Right atrium auricular region (tissue), 2 donors: ENCODE results near the gene EPS8L1. TPM values are rescaled to one million over a fixed set of nuclear protein-coding genes. Genes with fewer than 3 reads are reported as not detected.

ENCODE experiments used
- DNase-seq: peaks from one replicate; pipeline ENCODE4 v3.0.0-alpha.2; 2019; ENCODE audit warnings: low spot score
- H3K27ac ChIP-seq, 2 donors: fragments of 200-600 bp; sonication (generic); 1 replicate in 1 of 2; 2 replicates in 1 of 2; pipeline ENCODE4 v1.5.1; 2016 to 2019
- H3K27me3 ChIP-seq, 2 donors: fragments of 200-600 bp; sonication (generic); one replicate each; pipeline versions ENCODE4 v1.5.1 to v1.6.0; 2017 to 2019
- H3K36me3 ChIP-seq: fragments of 200-600 bp; sonication (generic); one replicate; pipeline ENCODE4 v1.5.1; 2016
- H3K4me1 ChIP-seq, 2 donors: fragments of 200-600 bp; sonication (generic); one replicate each; pipeline versions ENCODE4 v1.5.1 to v1.6.0; 2017 to 2019
- H3K4me3 ChIP-seq, 2 donors: fragments of 200-600 bp; sonication (generic); 1 replicate in 1 of 2; 2 replicates in 1 of 2; pipeline ENCODE4 v1.5.1; 2017 to 2019; ENCODE audit warnings: mild to moderate bottlenecking in 1 of 2, moderate library complexity in 1 of 2
- H3K9me3 ChIP-seq, 2 donors: fragments of 200-600 bp; sonication (generic); one replicate each; pipeline ENCODE4 v1.5.1; 2019
- CTCF ChIP-seq, 2 donors: fragments of 200-600 bp; sonication (generic); IDR thresholded peaks; one replicate each; pipeline ENCODE4 v1.5.1; 2019; ENCODE audit warnings: antibody characterized with exemption in 2 of 2
- total RNA-seq, 2 donors: library from RNA; depleted of rRNA; stranded (reverse); fragments of >200 nt; gene quantifications; one replicate each; pipeline ENCODE4 v1.1.0, GENCODE V29; 2016

EPS8L1 gene
- total RNA-seq, 2 donors from 2014 or later = 6.7 to 13.8 TPM

GRCh38 chr19:55042688-55043087 is 33.0 kb upstream of the EPS8L1 start:
- Histone ChIP-seq H3K9me3 (no peaks in the 10 kb centered on the region), H3K27me3 (no peaks in the 10 kb centered on the region), H3K36me3 (peaks cover 50% of the 10 kb centered on the region), H3K27ac (no peak overlapping the region), H3K4me3 (no peak overlapping the region), H3K4me1 (no peaks in the 10 kb centered on the region)
- no peak for DNase-seq
- TF ChIP-seq CTCF (IDR thresholded peaks at IDR 0.05) = no peak

DNA sequence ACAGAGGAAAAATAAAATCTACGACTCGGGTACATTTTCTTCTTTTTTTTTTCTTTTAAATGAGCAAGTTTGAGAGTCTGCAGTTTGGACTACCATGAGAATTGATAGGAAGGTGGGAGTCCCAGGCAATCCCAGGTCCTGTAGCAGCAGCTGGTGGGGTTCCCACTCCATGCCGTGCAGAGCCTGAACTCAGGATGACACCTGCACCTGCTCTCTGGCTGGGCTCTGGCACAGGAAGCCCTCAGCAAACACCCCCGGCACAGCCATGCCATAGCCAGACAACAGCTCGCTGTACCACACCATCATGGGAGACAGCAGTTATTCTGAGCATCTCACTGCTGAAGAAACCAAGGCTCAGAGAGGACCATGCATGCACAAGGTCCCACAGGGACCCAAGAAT is 31.4 kb upstream of the EPS8L1 start:
- Histone ChIP-seq H3K36me3 (peaks cover 66% of the 10 kb centered on the region), H3K27ac (no peak overlapping the region), H3K4me3 (no peak overlapping the region), H3K27me3 (no peaks in the 10 kb centered on the region), H3K4me1 (no peaks in the 10 kb centered on the region), H3K9me3 (no peaks in the 10 kb centered on the region)
- no peak for TF ChIP-seq CTCF (IDR thresholded peaks at IDR 0.05)
- DNase-seq = no peak

- Histone ChIP-seq H3K4me3 (no peak overlapping the region), H3K4me1 (no peaks in the 10 kb centered on the region), H3K27me3 (no peaks in the 10 kb centered on the region), H3K27ac (no peak overlapping the region), H3K9me3 (no peaks in the 10 kb centered on the region), H3K36me3 (peaks cover 66% of the 10 kb centered on the region)
- DNase-seq = no peak
- TF ChIP-seq CTCF (IDR thresholded peaks at IDR 0.05) = no peak
Measured at GRCh38 chr19:55044771-55045716, 30.6 kb upstream of the EPS8L1 start.

DNA sequence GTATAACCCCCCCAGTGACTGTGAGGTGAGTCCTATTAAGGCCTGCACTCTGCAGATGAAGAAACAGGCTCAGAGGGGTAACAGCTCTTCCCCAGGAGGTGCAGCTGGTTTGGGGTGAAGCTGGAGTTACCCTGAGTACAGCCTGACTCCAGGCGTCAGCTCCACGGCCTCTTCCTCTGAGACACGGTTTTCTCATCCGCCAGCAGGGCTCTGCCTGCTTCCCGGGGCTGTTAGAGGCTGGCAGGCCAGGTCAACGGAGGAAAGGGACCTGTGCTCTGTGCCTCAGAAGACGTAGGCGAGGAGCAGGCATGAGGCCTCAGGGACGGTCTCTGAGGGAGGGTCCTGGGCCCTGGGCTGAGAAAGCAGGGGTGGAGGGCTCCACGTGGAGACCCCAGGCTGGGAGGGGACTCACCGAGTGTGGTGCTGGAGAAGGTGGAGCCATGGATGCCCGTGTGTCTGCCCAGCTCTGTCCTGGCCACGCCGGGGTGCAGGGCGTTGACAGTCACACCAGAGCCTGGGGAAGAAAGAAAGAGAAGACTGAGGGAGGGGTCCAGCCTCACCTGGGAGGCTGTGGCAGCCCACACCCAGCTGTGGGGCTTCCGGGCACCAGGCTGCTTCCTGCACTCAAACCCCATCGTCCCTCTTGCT is 28.6 kb upstream of the EPS8L1 start:
- H3K27me3 ChIP-seq = no peaks in the 10 kb centered on the region
- no peaks in the 10 kb centered on the region for H3K4me1 ChIP-seq
- H3K9me3 ChIP-seq = no peaks in the 10 kb centered on the region
- H3K36me3 ChIP-seq = peaks cover 81% of the 10 kb centered on the region
- DNase-seq = no peak
- H3K4me3 ChIP-seq = no peak overlapping the region
- H3K27ac ChIP-seq = no peak overlapping the region
- TF ChIP-seq CTCF (IDR thresholded peaks at IDR 0.05) = no peak

DNA sequence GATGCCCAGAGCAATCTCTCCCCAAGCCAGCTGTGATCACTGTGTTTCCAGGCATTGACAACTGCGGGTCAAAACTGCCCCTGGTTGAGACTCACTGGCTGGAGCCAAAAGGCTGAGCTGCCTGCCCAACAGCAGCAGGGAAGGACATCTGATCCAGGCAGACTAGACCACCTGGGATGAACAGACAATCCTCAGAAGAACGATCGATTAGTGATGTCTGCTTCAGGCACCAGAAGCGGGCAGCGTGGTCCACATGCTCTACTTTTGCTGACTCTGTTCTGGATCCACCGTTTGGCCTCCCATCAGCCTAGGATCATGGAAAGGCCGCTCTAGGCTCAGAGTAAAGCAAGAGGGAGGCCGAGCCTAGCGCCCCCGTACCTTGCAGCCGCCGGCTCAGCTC is 27.7 kb upstream of the EPS8L1 start:
- Histone ChIP-seq H3K27ac (no peak overlapping the region), H3K27me3 (no peaks in the 10 kb centered on the region), H3K4me3 (no peak overlapping the region), H3K4me1 (no peaks in the 10 kb centered on the region), H3K9me3 (no peaks in the 10 kb centered on the region), H3K36me3 (peaks cover 81% of the 10 kb centered on the region)
- no peak for DNase-seq
- no peak for TF ChIP-seq CTCF (IDR thresholded peaks at IDR 0.05)
